GM18909 (cell line): ENCODE results near the gene SLC16A5.

Experiments
- ATAC-seq: cut with Tn5 transposase; IDR thresholded peaks from one replicate; pipeline ENCODE4 v1.9.1; 2021; ENCODE audit warnings: mild to moderate bottlenecking; ENCODE audit not compliant: unreplicated experiment, poor library complexity

Gene SLC16A5

DNA sequence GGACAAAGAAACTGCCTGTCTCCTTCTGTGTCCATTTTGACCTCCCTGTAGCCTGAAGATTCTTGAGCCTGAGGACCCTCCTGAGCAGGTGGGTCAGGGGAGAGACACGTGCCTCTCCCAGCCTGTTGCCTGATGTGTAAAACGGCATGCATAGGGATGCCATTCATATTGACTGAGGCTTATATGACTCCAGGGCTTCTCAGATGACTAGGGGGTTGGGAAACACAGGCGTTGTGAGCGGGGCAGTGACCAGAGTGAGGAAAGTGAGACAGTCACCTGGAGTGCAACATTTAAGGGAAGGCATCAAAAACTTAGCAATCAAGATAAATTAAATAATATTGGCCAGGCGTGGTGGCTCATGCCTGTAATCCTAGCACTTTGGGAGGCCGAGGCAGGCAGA lies 5.1 kb upstream of the SLC16A5 start:
- no peak for ATAC-seq

DNA sequence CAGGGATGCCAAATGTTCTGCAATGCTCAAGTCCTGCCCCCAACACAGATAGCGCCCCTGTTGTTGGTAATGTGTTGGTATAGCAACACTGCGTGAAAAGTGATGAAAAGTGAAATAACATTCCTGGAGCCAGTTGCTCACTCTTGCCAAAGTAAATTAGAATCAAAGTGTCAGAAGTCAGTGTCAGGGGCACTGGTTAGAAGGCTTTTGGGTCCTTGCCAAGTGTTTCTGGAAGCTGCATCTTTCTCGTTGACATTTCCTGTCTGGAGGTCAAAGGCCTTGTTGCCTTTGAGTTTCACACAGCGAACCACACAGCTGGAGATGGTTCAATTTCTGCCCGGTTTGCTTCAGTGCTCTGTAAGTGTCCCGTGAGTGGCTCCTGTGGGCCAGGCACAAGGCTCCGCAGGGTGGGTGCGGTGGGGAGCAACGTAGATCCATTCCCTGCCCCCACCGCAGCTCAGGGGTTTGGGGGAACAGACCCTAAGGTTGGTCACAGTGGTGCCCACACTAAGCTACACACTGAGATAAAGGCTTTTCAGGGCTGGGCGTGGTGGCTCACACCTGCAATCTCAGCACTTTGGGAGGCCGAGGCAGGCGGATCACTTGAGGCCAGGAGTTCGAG lies 3.6 kb upstream of the SLC16A5 start:
- no peak for ATAC-seq

DNA sequence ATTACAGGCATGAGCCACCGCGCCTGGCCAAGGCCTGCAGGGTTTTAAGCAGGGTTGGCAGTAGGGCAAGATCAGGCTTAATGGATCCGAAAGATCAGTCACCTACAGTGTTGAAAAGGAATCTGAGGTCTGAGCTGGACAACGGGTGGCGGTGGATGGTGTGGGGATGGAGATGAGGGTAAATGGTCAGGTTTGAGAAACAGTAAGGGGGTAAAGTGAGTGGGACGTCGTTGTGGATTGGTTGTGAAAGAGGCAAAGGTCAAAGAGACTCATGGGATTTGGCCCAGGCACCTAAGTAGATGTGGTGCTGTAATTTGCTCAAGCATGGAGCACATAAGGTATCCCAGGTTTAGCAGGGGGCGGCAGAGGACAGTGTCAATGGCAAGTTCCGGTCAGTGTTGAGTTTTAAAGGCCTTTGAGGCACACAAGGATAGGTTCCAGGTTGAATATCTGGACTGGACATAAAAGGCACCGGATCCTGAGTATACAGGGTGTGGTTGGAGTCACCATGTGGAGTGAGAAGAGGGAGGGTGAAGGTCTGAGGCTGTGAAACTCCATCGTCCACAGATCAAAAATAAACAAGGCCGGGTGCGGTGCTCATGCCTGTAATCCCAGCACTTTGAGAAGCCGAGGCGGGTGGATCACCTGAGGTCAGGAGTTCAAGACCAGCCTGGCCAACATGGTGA lies 1.1 kb upstream of the SLC16A5 start:
- ATAC-seq: no peak

DNA sequence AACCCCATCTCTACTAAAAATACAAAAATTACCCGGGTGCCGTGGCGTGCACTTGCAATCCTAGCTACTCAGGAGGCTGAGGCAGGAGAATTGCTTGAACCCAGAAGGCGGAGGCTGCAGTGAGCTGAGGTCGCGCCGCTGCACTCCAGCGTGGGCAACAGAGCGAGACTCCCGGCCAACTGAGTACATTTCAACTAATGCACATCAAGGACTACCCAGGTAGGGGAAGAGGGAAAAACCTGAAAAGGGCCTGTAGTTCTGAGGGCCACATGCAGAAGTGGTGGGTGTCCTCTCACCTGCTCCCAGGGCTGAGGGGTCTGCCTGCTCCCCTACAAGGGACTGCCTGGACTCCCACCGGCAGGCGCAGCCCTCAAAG lies 584 bp upstream of the SLC16A5 start:
- no peak for ATAC-seq

DNA sequence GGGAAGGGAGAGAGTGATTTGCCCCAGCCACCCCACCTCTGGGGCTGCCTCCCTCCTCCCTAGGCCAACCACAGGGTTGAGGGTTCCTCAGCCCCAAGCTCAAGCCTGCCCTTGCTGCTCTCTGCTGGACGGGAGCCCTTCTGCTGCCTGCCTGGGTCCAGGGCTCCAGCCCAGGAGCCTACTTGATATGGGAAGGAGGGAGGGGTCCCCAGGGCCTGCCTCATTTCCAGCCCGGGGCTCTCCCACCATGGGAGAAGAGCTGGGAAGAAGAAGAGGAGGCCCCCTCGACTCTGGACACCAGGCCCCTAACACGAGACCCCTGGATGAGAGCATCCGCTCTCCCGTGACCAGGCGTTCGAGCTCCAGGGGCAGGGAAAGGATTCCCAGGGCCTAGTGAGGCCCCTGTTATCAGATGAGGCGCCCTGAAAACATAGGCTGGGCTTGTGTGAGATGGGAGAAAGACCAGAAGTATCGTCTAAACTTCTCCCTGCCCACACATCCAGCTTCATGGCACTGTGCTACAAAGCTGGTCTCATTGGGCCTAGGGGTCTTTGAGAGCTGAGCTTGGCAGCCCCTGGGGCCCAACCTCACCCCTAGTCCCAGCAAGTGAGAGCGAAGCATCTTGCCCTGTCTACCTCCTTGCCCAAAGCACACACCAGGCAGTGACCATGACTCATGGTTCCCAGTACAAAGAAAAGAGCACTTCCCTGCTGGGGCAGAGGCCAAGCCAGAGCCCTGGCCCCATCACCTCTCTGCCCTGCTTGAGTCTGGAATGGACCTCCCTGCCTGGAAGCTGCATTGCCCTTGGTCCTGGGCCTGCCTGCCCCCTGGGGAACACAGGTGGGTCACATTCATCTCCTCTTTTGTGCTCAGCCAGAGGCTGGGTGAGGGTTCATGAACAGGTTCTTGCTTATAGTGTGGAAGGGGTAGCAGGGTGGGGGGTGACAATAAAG lies 987 bp downstream of the SLC16A5 start:
- peak; percentile 11 for ATAC-seq

DNA sequence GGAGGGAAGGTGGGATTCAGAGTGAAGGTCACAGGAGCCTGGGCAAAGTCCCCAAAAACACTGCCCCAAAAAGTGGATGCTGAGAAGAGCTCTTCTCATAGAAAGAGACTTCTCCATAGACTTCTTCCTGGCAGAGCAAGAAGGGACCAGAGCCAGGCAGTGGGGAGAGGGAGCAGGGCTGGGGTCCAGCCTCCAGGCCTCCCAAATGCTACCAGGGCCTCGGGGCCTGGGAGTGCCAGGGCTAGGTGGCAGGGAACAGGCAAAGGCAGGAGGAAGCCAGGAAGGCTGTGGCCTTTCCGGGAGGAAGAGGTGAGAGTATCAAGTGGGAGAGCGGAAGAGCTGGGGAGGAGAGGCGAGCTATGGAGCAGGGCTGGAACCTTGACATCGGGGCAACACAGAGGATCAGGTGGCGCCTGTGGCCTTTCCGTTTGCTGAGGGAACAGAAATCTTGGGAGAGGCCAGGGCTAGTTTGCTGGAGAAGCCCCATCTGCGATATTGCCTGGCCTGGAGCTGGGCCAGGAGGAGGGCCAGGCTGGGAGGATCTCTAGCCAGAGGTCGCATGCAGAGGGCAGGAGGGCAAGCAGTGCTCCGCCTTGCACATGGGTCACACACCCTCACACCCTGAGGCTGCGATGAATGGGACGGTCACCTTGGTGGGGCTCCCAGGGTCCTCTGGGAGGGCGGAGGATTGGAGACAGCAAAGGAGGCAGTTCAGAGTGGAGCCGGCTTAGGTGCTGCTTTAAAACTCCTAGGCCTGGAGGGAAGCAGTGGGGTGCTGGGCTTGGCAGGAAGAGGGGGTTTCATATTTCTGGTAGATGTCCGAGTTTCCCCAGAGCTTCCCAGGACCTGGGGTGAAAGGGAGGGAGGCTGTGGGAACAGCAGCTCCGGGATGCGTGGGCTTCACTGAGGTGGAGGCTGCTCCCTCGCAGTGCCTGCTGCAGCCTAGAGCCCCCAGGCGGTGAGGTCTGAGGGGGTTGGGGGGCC lies 3.4 kb downstream of the SLC16A5 start:
- no peak for ATAC-seq

DNA sequence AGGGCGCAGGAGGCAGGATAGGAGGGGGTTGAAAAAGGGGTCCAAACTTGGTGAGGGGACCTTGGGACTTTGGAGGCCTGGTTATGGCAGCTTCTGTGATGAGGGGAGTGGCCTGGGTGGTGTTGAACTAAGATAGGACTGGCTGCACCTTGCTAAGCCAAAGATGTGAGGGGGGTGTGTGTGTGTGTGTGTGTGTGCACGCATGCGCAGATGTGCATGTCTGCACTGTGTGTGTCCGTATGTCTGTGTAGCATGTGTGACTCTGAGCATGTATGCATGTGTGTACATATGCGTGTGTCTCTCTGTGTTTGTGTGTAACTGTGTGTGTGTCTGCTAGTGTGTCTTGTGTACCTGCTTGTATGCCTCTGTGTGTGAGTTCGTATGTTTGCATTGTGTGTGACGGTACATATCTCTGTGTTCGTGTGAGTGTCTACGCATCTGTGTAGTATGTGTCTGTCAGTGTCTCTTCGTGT lies 4.1 kb downstream of the SLC16A5 start:
- ATAC-seq: no peak

DNA sequence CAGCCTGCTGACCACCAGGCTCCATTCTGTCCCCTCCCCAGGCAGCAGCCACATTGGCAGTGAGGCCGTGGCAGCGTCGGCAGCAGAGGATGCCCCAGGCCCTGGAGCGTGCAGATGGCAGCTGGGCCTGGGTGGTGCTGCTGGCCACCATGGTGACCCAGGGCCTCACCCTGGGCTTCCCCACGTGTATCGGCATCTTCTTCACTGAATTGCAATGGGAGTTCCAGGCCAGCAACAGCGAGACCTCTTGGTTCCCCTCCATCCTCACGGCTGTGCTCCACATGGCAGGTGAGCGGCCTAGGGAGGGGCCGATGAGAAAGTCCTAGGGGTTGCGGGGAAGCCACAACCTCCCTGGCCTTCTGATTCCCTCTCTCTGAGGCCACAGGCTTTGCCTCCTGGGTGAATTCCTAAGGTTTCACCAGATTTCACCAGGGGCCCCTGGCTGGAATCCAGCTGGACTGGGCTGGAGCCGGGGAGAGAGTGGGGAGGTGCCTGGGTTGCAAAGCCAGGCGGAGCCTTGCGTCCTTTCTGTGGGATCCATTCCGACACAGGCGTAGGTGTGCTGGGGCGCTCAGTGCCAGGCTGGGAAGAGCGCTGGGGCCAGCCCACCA lies 5.9 kb downstream of the SLC16A5 start:
- ATAC-seq: no peak

DNA sequence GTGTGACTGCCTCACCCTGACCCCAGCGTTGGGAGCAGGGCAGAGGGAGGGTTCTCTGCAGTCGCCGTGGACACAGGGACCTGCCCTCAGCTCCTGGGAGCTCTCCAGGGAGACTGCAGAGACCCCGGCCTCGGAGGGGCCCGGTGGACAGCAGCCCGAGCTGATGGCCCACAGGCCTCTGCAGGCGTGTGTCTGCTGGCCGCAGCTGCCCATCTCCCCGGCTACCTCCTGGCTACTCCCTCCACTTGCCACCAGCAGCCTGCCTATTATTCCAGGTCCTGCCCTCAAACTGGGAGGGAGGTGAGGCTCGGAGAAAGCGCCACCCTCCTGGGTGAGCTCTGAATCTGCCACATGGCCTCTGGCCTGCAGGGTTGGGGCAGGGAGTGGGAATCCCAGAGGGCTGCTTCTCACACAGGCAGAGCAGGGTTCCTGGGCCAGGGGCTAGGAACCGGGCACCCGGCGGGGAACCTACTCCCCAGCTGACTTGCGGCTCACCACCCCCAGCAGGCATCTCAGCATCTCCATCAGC lies 7.2 kb downstream of the SLC16A5 start:
- no peak for ATAC-seq

DNA sequence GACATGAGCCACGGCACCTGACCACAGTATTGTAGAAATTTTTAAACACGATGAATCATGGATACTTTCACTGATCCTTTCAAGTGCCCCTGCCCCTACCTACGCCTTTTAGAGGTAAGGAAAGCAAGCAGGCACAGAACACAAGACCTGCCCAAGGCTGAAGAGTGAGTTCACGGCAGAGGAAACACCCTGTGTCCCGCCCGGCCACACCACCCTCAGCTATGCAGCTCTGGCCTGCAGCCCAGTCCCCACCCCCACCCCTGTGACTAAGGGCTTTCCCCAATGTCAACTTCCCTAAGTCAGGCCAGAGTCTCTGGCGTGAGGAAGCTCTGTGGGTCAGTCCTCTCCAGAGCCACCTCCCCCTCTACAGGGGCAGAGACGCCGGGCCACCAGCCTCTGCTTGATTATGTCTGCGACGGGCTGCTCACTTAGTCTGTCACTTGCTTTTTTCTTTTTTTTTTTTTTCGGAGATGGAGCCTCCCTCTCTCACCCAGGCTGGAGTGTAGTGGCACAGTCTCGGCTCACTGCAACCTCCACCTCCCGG lies 8.4 kb downstream of the SLC16A5 start:
- no peak for ATAC-seq

DNA sequence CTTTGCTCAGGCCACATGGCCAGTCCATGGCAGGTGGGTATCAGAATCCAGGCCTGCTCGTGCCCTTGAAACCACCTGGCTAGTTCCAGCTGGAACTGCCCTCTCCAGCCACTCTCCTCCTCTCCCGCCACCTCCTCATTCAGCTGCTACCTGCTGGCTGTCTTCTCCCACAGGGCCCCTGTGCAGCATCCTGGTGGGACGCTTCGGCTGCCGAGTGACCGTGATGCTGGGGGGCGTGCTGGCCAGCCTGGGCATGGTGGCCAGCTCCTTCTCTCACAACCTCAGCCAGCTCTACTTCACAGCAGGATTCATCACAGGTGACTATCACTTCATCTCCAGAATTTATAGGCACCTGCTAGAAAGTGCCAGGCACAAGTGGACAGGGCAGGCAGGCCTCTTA lies 10.1 kb downstream of the SLC16A5 start:
- no peak for ATAC-seq

DNA sequence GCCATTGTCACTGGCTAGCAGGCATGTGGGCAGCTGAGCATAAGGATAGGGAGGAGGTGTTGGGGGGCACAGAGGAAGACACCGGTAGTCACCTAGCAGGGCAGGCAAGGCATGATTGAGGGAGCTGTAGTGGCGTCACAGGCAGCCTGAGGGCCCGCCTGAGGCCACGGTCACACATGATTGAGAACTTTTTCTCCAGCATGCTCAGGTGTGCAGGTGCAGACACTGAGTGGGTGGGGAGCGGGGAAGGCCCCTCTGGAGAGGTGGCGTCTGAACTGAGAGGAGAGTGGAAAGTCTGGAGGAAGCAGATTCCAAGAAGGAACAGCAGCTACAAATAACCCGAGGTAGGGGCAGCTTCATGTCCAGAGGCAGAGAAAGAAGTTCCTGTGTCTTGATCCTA lies 11.1 kb downstream of the SLC16A5 start:
- no peak for ATAC-seq

DNA sequence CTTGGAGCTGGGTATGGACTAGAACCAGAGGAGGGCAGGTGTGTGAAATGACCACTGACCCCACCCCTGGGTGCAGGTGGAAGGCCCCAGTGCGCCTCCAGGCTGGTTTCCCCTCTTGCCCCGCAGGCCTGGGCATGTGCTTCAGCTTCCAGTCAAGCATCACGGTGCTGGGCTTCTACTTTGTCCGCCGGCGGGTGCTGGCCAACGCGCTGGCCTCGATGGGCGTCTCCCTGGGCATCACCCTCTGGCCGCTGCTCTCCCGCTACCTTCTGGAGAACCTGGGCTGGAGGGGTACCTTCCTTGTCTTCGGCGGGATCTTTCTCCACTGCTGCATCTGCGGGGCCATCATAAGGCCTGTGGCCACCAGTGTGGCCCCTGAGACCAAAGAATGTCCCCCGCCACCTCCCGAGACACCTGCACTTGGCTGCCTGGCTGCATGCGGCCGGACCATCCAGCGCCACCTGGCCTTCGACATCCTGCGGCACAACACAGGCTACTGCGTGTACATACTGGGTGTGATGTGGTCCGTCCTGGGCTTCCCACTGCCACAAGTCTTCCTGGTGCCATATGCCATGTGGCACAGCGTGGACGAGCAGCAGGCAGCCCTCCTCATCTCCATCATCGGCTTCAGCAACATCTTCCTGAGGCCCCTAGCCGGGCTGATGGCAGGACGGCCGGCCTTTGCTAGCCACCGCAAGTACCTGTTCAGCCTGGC lies 12.3 kb downstream of the SLC16A5 start:
- ATAC-seq: no peak

DNA sequence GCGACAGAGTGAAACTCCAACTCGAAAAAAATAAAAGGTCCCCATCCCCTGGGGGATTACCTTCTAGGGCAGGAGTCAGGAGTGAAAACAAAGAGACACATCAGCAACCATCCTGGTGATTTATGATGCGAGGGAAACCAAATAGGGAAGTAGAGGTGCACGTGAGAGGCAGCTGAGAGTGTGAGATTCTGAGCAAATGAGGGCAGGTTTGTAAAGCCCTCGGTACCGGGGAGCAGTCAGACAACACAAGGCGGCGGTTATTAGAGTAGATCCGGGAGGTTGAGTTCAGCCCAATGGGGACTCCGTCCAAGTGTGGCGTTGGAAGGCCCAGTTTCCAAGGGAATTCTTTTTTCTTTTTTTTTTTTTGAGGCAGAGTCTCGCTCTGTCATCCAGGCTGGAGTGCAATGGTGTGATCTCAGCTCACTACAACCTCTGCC lies 14.6 kb downstream of the SLC16A5 start:
- no peak for ATAC-seq

DNA sequence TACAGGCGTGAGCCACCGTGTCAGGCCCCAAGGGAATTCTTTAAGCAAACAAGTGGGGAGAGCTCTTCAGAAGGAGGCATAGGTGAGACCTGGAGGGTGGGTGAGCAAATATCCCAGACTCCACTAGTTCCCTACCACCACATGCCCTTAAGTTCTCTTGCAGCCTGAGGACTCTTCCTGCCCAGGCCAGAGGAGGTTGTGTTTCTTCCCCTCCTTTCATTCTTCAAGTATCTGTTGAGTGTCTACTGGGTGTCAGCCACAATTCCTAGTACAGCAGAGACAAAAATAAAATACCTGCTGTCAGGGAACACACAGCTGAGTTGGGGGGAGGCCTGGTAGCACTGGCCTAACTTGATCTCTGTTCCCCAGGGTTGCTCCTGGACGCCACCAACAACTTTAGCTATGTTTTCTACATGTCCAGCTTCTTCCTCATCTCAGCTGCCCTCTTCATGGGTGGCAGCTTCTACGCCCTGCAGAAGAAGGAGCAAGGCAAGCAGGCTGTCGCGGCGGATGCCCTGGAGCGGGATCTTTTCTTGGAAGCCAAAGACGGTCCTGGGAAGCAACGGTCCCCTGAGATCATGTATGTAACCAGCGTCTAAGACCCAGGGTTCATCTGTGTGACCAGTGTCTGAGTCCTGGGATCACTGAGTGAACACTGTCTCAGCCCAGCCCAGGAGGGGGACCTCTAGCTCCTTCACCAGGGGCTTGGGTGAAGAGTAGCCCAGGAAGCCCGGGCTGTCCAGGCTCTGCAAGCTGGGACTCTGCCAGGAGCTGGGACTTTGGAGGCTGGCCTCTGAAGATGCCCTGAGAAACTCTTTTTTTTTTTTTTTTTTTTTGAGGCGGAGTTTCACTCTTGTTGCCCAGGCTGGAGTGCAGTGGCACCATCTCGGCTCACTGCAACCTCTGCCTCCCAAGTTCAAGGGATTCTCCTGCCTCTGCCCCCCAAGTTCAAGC lies 16.1 kb downstream of the SLC16A5 start:
- no peak for ATAC-seq

DNA sequence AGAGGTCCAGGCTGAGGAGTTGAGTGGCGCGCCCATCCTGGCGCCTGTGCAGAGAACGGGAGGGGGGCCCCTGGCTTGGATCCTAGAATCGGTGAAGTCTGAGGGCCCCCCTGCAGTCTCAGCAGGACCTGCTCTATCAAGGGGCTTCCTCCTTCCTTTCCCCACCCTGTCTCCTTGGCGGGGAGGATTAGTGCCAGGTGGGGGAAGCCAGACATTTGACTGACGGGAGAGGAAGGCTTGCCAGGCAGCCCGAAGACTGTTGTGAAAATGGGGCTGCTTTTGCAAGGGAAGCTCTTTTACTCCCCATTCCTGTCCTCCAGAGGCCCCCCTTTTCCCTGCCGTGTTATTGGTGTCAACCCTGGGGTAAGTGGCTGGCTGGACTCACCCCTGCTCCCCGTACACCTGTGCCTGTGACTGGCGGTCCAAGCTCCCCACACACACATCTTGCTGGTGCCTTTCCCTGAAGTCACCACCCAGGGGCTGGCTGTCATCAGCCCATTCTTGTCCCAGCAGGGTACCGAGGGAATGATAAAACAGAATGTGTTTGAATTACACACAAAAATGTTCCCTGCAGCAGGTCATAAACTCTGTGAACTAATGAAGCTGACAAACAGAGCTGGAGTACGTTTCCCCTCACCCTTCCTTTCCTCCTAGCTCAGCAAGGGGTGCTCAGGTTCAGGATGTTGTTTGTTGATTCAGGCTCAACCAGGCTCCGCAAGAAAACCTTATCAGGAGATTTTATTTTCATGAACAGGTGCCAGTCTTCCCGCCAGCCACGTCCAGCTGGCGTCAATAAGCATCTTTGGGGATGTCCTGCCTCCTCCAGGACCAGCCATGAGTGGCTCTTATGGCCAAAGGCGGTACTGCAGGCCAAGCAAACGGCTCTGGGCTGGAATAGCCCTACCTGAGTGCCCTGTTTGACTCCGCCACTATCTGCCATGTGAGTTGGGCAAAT lies 17.6 kb downstream of the SLC16A5 start:
- ATAC-seq: no peak
